CD14-positive monocyte (primary cell): ENCODE data around the gene SLC9A7. TPM values are rescaled to one million over a fixed set of nuclear protein-coding genes. Genes with fewer than 3 reads are reported as not detected.

Experiments
- DNase-seq, 3 donors: peaks; one replicate each; pipeline ENCODE4 v3.0.0-alpha.2; 2011 to 2022
- H2AFZ ChIP-seq: 2 replicates; pipeline ENCODE4 v1.6.0; 2012; ENCODE audit warnings: mild to moderate bottlenecking, low read depth, low read length, inconsistent platforms; ENCODE audit not compliant: insufficient read depth, poor library complexity, severe bottlenecking
- H3K27ac ChIP-seq, 2 donors: 1 replicate in 1 of 2; 2 replicates in 1 of 2; pipeline ENCODE4 v1.5.1; 2012 to 2013; ENCODE audit warnings: low read length in 2 of 2, control low read depth in 1 of 2, inconsistent platforms in 1 of 2, low read depth in 1 of 2, mild to moderate bottlenecking in 1 of 2
- H3K27me3 ChIP-seq, 2 donors: one replicate each; pipeline versions ENCODE4 v1.6.0 to v1.6.1; 2011 to 2013; ENCODE audit warnings: low read length in 2 of 2; ENCODE audit not compliant: control insufficient read depth in 2 of 2, insufficient read depth in 2 of 2
- H3K36me3 ChIP-seq, 2 donors: replicated peaks in 1 of 2; 1 replicate in 1 of 2; 2 replicates in 1 of 2; pipeline versions ENCODE4 v1.5.1 to v1.6.1; 2012 to 2013; ENCODE audit warnings: low read length in 2 of 2, control low read depth in 1 of 2, inconsistent platforms in 1 of 2, mild to moderate bottlenecking in 1 of 2; ENCODE audit not compliant: insufficient read depth in 2 of 2, control insufficient read depth in 1 of 2
- H3K4me1 ChIP-seq, 2 donors: 1 replicate in 1 of 2; 2 replicates in 1 of 2; pipeline versions ENCODE4 v1.5.1 to v1.6.1; 2012 to 2013; ENCODE audit warnings: low read length in 2 of 2, control low read depth in 1 of 2, inconsistent platforms in 1 of 2, mild to moderate bottlenecking in 1 of 2, moderate library complexity in 1 of 2; ENCODE audit not compliant: insufficient read depth in 2 of 2, control insufficient read depth in 1 of 2
- H3K4me2 ChIP-seq: replicated peaks from 2 replicates; pipeline ENCODE3; 2012; ENCODE audit warnings: low read length, moderate library complexity, mild to moderate bottlenecking; ENCODE audit not compliant: poor library complexity, severe bottlenecking; ENCODE audit errors: extremely low read depth
- H3K4me3 ChIP-seq, 3 experiments: fragments of 200-600 bp in 1 of 3; sonication (generic) in 1 of 3; replicated peaks in 1 of 3; 1 replicate in 2 of 3; 2 replicates in 1 of 3; pipeline ENCODE4 v1.5.1; 2011 to 2013; ENCODE audit warnings: low read length in 3 of 3, mild to moderate bottlenecking in 3 of 3, control low read depth in 2 of 3, low read depth in 2 of 3, inconsistent platforms in 1 of 3, moderate library complexity in 1 of 3
- H3K79me2 ChIP-seq: 2 replicates; pipeline ENCODE4 v1.6.0; 2012; ENCODE audit warnings: mild to moderate bottlenecking, control low read depth, inconsistent platforms, low read length, moderate library complexity; ENCODE audit not compliant: insufficient read depth
- H3K9ac ChIP-seq: 2 replicates; pipeline ENCODE4 v1.6.0; 2017; ENCODE audit warnings: low read length, mild to moderate bottlenecking; ENCODE audit not compliant: insufficient read depth, poor library complexity, severe bottlenecking
- H3K9me3 ChIP-seq, 2 donors: replicated peaks in 1 of 2; 1 replicate in 1 of 2; 2 replicates in 1 of 2; pipeline versions ENCODE4 v1.5.1 to v1.6.1; 2012 to 2013; ENCODE audit warnings: low read length in 2 of 2, control low read depth in 1 of 2; ENCODE audit not compliant: control insufficient read depth in 1 of 2, insufficient read depth in 1 of 2
- H4K20me1 ChIP-seq: 2 replicates; pipeline ENCODE4 v1.6.0; 2012; ENCODE audit warnings: mild to moderate bottlenecking, low read length, control low read depth, moderate library complexity; ENCODE audit not compliant: insufficient read depth
- H3K27ac Mint-ChIP-seq, 7 donors: one replicate each; pipeline ENCODE4 v1.8.0; 2020; ENCODE audit warnings: mild to moderate bottlenecking in 7 of 7, mixed read lengths in 7 of 7, moderate library complexity in 6 of 7, inconsistent platforms in 2 of 7
- H3K27me3 Mint-ChIP-seq, 3 donors: one replicate each; pipeline ENCODE4 v1.8.0; 2021 to 2022; ENCODE audit warnings: low read depth in 3 of 3, mild to moderate bottlenecking in 3 of 3, mixed read lengths in 3 of 3, moderate library complexity in 3 of 3, inconsistent platforms in 1 of 3
- H3K36me3 Mint-ChIP-seq, 2 donors: one replicate each; pipeline ENCODE4 v1.8.0; 2020; ENCODE audit warnings: mixed read lengths in 2 of 2, inconsistent platforms in 1 of 2, mild to moderate bottlenecking in 1 of 2
- H3K4me1 Mint-ChIP-seq: one replicate; pipeline ENCODE4 v1.8.0; 2020; ENCODE audit warnings: mild to moderate bottlenecking, mixed read lengths
- H3K4me3 Mint-ChIP-seq, 2 donors: one replicate each; pipeline ENCODE4 v1.8.0; 2020; ENCODE audit warnings: mild to moderate bottlenecking in 2 of 2, mixed read lengths in 2 of 2, moderate library complexity in 1 of 2
- H3K9me3 Mint-ChIP-seq, 7 donors: one replicate each; pipeline ENCODE4 v1.8.0; 2020 to 2022; ENCODE audit warnings: mixed read lengths in 7 of 7, mild to moderate bottlenecking in 6 of 7, moderate library complexity in 6 of 7, inconsistent platforms in 2 of 7
- WGBS: methylation state at CpG from one replicate; pipeline ENCODE4 v1.1.5; 2013; ENCODE audit warnings: missing lambda C conversion rate; ENCODE audit not compliant: insufficient coverage; 5-methylcytosine and 5-hydroxymethylcytosine counted together
- intact Hi-C, 2 donors: fragments of 100-400 bp; cut with micrococcal nuclease; formaldehyde crosslinking; loops; one replicate each; pipeline versions ENCODE4 v1.15.0 to v1.15.1; 2023
- polyA plus RNA-seq, 3 donors: library from polyadenylated mRNA; depleted of rRNA in 1 of 3; unstranded in 2 of 3; stranded (reverse) in 1 of 3; fragments of 300-500 nt in 2 of 3; fragments of >200 nt in 1 of 3; fragmentation: Illumina TruSeq in 2 of 3; gene quantifications; 1 replicate in 2 of 3; 2 replicates in 1 of 3; pipeline ENCODE4 v1.2.3, GENCODE V29; 2012 to 2021
- TF ChIP-seq, protein P1 (sequence below): fragments of 200-600 bp; IDR thresholded peaks from one replicate; pipeline ENCODE4 v1.8.0; 2022; ENCODE audit warnings: antibody characterized with exemption, mild to moderate bottlenecking

The SLC9A7 gene
- polyA plus RNA-seq, 3 donors: 0.73 to 2.0 (median 1.0) TPM

DNA sequence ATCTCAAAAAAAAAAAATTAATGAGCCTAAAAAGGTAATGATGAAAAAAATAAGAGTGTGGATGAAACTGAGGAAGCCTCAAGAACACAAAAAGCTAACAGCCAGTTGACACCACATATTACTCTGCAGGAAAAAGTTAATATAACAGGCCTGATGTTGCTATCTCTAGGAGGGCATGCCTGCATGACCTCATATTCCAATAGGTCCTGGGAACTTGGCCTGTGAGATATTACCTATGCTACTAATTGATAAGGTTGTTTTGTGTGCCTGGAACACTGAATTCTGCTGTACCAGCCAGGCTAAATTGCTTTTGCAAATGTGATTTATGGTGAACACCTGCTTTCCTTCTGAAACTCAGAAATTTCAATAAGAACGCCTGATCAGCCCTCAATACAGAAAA lies 15.9 kb downstream of the SLC9A7 start:
- H3K36me3 ChIP-seq: no peaks in the 10 kb centered on the region
- peaks cover 0 to 2% of the 10 kb centered on the region in 2 donors for H3K9me3 ChIP-seq
- H3K9ac ChIP-seq: no peak overlapping the region
- H2AFZ ChIP-seq: no peak overlapping the region
- no peak overlapping the region for H3K4me2 ChIP-seq
- Mint-ChIP-seq H3K27ac (no peak overlapping the region), H3K36me3 (no peaks in the 10 kb centered on the region), H3K9me3 (peaks cover 0 to 21% (median 9%) of the 10 kb centered on the region in 7 donors), H3K4me3 (no peak overlapping the region), H3K4me1 (no peaks in the 10 kb centered on the region), H3K27me3 (peaks cover 0 to 4% (median 0%) of the 10 kb centered on the region in 3 donors)
- no peaks in the 10 kb centered on the region for H3K27me3 ChIP-seq
- no CpG with 5 or more reads among the region's 1 CpG for WGBS
- TF ChIP-seq, protein P1, sequence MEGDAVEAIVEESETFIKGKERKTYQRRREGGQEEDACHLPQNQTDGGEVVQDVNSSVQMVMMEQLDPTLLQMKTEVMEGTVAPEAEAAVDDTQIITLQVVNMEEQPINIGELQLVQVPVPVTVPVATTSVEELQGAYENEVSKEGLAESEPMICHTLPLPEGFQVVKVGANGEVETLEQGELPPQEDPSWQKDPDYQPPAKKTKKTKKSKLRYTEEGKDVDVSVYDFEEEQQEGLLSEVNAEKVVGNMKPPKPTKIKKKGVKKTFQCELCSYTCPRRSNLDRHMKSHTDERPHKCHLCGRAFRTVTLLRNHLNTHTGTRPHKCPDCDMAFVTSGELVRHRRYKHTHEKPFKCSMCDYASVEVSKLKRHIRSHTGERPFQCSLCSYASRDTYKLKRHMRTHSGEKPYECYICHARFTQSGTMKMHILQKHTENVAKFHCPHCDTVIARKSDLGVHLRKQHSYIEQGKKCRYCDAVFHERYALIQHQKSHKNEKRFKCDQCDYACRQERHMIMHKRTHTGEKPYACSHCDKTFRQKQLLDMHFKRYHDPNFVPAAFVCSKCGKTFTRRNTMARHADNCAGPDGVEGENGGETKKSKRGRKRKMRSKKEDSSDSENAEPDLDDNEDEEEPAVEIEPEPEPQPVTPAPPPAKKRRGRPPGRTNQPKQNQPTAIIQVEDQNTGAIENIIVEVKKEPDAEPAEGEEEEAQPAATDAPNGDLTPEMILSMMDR: no peak
- H3K79me2 ChIP-seq: no peaks in the 10 kb centered on the region
- no peak overlapping the region for H3K4me3 ChIP-seq
- intact Hi-C loops: no loop called here
- H3K4me1 ChIP-seq: no peaks in the 10 kb centered on the region
- no peak for DNase-seq
- H4K20me1 ChIP-seq: no peaks in the 10 kb centered on the region
- no peak overlapping the region for H3K27ac ChIP-seq

DNA sequence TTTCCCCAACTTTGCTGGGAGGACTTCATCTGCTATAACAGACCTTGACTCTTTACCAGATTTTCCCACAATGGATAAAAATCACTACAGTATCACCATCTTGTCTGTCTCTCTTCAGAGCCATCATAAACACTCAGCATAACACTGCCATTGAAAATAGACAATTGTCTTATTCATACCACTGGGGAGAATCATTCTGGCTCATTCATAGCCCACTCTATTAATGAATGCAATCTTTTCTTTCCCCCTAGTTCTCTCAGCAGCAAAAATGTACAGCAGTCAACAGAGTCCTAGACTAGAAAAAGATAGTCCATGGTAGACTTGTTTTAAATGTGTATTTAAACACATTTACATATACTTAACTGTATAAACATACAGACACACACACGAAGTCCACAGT lies 19.2 kb downstream of the SLC9A7 start:
- no peaks in the 10 kb centered on the region for H3K36me3 Mint-ChIP-seq
- no peak overlapping the region for H2AFZ ChIP-seq
- H3K9me3 ChIP-seq: peaks cover 2 to 21% of the 10 kb centered on the region in 2 donors
- no peaks in the 10 kb centered on the region for H3K36me3 ChIP-seq
- peaks cover 12 to 41% (median 20%) of the 10 kb centered on the region in 7 donors for H3K9me3 Mint-ChIP-seq
- H3K4me3 ChIP-seq: no peak overlapping the region
- no peaks in the 10 kb centered on the region for H3K27me3 ChIP-seq
- no peak overlapping the region for H3K4me2 ChIP-seq
- H3K27ac ChIP-seq: no peak overlapping the region
- H3K9ac ChIP-seq: no peak overlapping the region
- no peaks in the 10 kb centered on the region for H3K4me1 Mint-ChIP-seq
- intact Hi-C loops: no loop called here
- no peaks in the 10 kb centered on the region for H4K20me1 ChIP-seq
- TF ChIP-seq, protein P1: no peak
- peaks cover 0 to 2% (median 0%) of the 10 kb centered on the region in 3 donors for H3K27me3 Mint-ChIP-seq
- no CpG with 5 or more reads among the region's 1 CpG for WGBS
- H3K79me2 ChIP-seq: no peaks in the 10 kb centered on the region
- no peak for DNase-seq
- H3K4me3 Mint-ChIP-seq: no peak overlapping the region
- peak overlapping the region in 1 of 7 donors; percentile 8 for H3K27ac Mint-ChIP-seq
- H3K4me1 ChIP-seq: no peaks in the 10 kb centered on the region
